ENCODE data around the gene GNAZ.

Gene GNAZ

DNA sequence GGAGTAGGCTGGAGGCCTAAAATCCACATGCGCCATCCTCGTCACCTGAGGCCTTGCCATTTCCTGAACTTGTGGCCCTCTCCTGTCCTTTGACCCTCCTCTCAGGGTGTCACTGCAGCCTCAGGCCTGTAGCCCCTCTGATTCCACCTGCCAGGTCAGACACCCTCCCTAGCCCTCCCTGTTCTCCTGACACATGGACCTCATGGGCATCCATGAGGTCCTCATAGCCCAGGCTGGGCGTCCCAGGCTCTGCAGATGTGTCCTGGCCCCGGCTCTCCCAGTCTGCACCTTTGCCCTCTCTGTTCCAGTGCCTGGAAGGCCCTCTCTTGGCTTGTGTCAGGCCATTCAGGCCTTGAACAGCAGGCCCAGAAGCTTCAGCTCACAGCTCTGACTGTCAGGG is 90.7 kb downstream of the GNAZ start:
- DNase-seq: no peak

DNA sequence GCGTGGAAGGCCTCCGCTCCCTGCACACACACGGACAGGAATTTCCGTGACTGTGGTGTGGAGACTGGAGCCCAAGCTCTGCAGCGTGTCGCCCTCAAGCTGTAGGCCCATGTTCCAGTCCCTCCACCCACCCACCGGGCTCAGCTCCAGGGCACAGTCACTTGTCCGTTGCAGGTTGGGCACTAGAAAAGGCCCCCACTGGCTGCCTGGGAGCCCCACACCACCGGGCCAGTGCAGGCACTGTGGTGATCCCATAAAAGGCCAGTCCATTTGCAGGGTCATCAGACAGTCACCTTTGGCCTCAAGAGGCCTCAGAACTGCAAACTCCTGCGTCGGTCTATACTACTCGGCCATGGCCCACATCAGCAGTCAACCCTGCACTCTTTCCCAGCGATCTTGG is 91.3 kb downstream of the GNAZ start:
- DNase-seq: no peak

DNA sequence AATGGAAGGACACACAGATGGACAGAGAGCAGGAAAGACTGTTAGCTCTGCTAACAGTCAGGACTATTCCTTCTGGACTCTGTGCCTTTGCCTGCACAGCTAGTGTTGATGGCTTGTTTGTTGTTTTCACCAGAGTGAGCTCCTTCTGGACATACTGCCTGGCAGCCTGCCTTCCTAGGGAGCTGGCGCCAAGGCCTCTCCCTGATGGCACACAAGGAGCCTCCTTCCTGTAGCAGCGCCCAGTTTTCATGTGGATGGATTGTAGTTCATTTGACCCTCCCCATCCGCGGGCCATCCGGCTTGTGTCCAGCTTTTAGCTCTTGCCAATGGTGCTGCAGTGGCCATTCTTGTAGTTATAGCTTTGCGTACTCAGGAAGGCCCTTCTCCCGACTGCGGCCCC is 93.3 kb downstream of the GNAZ start:
- no peak for DNase-seq

DNA sequence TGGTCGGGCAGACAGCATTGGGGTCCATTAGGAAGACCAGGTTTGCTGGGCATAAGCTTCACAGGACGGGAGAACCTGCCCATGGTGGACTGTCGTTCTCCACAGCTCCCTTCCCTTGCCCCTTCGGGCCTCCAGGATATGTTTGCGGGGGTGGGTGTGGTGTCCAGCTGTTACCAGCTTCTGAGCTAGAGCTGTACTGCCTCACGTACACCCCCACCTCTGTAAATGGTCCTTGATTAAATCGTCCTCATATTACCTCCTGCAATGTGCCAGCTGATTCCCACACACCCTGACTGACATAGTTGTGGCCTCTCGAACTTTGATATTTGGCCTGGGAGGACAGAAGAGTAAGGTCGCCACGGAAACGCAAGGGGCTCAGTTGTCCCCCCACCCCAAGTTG is 93.8 kb downstream of the GNAZ start:
- no peak for DNase-seq

DNA sequence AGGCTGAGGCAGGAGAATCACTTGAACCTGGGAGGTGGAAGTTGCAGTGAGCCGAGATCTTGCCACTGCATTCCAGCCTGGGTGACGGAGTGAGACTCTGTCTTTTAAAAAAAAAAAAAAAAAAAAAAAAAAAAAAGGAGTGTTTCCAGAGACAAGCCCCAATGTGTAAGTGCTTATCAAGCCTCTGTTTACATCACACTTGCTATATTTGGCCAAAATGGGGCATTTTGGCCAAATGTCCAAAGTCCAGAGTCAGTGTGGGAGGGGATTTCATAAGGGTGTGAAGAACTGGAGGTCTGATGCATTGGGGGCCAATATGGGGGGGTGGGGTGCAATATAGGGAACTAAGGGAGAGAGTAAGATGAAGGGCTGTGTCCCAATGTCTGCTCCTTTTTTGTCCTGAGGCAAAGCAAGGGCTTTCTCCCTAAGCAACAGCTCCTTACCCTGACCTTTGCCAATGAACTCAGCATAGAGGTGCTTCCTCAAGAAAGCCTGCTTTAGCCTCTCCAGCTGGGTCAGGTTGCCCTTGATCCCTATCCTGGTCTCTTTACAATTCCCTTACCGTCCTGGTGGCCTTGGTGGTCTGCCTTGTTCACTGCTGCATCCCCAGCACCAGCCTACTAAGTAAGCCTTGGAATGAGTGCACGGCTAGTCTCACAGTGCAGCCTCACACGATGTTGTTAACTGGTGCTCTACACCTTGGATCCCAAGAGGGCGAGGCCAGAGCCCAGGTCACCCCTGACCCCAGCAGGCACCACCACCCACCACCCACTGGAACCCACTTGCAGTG is 95.9 kb downstream of the GNAZ start:
- DNase-seq: peak in 2 of 3 donors; percentile 28 to 50

DNA sequence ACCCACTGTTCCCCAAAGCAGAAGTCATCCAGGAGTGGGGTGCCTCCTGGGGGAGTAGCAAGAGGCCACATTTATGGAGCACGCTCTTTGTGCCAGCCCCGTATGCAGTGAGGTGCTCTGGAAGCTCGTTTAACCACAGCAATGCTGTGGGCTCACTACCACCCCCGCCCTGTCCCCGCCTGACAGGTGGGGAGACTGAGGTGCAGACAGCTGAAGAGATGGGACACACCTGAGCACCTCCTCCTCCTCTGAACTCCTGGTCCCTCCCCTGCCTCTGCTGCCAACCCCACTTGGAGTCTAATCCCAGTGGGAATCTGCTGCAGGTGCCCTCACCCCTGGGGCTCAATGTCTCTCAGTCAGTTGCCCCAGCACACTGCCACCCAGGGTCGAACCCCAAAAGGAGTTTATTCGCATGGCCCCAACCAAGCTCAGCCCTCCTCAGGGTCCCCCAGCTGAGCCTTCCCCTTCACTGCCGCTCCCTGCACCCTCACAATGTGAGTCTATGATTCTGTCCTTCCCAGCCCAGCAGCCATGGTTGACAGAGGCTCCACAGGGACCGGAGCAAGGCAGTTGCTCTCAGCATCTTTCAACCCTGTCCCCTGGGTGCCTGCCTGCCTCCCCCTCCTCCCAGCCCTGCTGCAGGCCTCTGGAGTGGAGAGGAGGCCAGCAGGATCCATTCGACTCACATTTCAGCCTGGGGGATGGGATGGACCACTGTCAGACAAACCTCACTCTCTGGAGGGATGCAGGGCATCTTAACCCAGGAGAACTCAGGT is 96.7 kb downstream of the GNAZ start:
- no peak for DNase-seq

DNA sequence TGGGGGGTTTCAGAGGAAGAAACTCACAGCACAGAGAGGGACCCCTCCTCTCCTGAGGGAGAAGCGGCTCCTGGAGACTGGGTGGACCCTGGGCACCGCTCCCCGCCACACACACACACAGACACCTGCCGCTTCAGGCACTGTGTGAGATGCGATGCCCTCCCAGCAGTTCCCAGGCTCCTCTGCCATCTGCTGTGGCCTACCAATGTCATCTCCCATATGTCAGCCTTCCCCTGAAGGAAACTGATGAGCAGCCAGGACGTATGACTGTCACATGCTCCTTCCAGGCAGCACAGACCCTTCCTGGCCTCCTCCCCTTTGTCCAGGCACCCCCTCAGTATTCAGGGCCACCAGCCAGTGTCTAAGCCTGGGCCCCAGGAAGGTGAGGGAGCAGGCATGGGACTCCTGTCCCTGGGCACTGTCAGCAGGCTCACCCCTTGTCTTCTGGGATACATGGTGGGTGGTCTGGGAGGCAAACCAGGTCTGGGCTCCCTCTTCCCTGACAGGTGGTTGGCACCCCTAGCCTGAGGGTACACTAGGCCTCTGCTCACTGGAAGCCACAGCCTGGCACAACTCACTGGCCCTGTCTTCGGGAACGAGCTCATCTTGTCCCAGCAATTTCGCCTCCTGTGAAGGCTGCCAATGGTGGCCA is 98.2 kb downstream of the GNAZ start:
- no peak for DNase-seq

DNA sequence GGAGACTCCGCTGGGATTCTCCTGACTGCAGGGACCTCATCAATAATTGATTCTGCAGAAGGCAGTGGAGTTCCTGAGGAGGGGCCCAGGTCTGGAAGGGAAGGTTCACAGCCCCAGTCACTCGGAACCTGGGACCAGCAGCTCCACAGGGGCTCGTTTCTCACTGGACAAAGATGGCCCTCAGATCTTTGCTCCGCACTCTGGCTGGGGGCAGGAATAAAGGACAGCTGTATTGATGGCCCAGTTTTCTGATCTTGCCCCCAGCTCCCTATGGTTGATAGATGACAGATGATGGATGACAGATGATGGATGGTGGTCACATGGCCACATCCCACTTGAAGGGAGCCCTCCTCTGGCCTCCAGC is 98.7 kb downstream of the GNAZ start:
- DNase-seq: no peak

Data from suppressor macrophage treated with lipopolysaccharide for 1 hour (primary cell).